GM12801 (cell line): ENCODE results near the gene METAP2.

Experiments used
- TF ChIP-seq, protein P1 (sequence below): IDR thresholded peaks from one replicate; pipeline ENCODE4 v1.5.1; 2011; ENCODE audit warnings: control low read depth; ENCODE audit not compliant: insufficient read length; ENCODE audit errors: extremely low read depth

The METAP2 gene

DNA sequence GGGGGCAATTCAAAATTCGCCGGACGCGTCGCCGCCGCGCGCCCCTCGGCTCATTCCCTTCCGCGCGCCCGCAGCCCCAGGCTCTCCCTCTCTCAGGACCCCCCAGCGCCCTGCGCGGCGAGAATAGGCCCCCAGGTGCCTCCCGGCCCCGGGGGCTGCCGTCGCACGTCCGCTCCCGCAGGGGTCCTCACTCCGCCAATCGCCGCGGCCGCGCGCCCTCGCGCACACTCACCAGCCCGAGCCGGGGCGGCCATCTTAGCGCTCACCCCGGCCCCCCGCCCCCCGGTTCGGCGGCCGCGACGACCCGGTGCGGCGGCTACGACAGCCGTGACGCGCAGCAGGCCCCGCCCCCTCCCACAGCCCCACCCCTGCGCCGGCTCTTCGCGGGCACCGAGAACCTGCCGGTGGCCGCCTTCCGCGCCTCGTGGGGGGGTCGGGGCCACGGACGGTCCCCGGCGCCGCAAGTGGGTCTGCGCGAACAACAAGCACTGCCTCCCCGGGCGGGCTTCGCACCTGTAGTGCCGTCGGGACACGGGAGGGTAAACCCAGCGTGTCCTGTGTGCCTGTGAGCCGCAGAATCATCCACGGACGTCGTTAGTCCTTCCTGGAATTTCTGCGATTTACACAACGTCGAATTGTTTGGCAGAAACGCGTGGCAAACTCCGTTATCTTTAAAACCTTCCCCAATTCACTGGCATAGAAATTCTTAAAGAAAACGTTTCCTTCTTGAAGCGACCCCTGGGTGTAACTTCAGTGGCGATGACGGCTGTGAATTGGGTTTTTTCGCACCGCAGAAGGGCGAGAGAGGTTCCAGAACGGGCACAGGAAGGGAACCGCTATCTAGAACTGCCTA lies 74.8 kb downstream of the METAP2 start:
- TF ChIP-seq, protein P1, sequence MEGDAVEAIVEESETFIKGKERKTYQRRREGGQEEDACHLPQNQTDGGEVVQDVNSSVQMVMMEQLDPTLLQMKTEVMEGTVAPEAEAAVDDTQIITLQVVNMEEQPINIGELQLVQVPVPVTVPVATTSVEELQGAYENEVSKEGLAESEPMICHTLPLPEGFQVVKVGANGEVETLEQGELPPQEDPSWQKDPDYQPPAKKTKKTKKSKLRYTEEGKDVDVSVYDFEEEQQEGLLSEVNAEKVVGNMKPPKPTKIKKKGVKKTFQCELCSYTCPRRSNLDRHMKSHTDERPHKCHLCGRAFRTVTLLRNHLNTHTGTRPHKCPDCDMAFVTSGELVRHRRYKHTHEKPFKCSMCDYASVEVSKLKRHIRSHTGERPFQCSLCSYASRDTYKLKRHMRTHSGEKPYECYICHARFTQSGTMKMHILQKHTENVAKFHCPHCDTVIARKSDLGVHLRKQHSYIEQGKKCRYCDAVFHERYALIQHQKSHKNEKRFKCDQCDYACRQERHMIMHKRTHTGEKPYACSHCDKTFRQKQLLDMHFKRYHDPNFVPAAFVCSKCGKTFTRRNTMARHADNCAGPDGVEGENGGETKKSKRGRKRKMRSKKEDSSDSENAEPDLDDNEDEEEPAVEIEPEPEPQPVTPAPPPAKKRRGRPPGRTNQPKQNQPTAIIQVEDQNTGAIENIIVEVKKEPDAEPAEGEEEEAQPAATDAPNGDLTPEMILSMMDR = no peak

DNA sequence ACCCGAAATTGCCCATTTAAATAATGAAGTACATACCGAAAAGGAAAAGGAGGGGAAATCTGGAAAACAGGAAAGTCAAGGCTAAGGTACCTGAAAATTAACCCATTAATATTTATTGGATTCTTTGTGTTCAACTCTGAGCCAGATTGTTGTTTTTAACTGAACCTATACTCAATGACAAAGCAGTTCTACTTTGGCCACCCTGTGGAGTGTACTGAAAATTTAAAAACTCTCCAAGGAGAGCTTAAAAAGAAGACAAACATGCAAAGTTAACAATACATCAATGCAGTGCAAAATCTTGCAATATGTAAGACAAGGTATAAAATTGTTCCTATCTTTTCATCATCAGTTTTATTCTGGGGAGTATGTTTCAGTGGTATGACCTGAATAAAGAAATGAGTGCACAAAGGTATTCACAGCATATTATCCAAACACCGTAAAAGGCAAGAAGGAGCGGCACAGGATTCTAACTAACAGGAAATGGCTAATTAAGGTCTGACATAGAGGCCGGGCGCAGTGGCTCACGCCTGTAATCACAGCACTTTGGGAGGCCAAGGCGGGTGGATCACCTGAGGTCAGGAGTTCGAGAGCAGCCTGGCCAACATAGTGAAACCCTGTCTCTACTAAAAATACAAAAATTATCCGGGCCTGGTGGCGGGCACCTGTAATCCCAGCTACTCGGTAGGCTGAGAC lies 75.6 kb downstream of the METAP2 start:
- TF ChIP-seq, protein P1 = no peak

DNA sequence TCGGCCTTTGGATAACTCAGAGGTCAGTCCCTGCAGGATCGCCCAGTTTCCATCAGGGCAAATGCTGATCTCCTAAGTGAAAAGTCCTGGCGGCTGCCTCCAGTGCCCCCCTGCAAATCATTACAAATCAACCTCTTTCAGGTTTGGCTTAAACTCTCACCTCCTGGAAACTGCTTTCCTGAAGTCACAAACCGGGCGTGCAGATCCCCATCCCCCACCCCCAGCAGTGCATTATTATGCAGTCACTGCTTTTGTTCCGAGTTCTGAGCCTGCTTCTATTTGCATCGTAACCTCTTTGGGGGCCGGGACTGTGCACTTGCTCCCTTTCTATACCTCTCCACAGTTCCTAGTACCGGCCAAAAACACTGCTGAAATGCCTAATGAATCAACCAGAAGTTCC lies 77.4 kb downstream of the METAP2 start, which contains the start of gene USP44:
Gene USP44, minus strand, starts transcription at position 172 of the 400 bp plus-strand sequence. CDS start 17,220 bp downstream, outside the sequence.
- TF ChIP-seq, protein P1 = no peak

DNA sequence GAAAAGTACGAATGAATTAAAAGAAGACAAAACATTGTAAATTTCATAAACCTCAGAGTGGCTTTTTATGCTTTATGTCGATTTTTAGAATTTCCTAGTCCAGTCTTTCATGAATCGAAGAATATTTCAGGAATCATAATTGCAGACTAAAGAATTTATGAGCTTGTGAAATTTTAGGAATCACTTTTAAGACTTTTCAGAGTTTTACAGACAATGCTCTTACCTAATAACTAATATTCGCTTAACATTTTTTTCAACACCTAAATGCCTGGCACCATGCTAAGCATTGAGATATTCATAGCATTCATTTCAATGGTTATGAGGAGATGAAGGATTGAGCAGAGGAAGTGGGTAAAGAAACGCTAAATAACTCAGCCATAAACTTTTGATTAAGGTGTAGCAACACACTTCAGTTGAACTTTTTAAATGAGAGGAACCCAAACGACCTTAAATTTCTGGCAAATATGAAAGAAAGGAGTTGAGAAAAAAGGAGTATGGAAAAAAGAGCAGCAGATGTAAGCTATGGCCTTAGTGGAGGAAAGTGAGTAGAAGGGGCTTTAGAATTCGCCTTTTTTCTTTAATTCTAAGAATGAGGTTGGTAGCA lies 78.1 kb downstream of the METAP2 start:
- TF ChIP-seq, protein P1 = no peak

DNA sequence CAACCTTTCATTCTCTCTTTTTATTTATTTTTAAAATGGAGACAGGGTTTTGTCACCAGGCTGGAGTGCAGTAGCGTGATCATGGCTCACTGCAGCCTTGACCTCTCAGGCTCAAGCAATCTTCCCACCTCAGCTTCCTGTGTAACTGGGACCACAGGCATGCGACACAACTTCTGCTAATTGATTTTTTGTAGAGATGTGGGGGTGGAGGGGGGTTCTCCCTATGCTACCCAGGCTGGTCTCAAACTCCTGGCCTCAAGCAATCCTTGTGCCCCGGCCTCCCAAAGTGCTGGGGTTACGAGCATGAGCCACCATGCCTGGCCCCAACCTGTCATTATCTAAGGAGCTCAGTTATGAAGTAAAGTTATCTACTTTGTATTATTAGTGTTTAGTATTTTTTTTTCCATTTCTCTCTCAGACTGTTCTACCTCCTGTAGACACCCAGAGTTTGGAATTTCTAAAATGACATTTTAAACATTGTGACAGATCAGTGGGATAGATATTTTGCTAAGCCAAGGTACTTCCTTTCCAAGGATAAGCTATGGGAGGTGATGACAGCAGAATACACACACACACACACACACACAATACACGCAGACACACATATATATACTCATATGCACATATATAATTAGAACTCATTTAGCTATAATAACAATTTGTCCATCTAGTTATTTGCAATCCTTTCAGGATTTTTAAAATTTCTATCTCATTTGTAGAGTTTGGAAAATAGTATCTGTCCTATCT lies 79.4 kb downstream of the METAP2 start:
- TF ChIP-seq, protein P1 = no peak

DNA sequence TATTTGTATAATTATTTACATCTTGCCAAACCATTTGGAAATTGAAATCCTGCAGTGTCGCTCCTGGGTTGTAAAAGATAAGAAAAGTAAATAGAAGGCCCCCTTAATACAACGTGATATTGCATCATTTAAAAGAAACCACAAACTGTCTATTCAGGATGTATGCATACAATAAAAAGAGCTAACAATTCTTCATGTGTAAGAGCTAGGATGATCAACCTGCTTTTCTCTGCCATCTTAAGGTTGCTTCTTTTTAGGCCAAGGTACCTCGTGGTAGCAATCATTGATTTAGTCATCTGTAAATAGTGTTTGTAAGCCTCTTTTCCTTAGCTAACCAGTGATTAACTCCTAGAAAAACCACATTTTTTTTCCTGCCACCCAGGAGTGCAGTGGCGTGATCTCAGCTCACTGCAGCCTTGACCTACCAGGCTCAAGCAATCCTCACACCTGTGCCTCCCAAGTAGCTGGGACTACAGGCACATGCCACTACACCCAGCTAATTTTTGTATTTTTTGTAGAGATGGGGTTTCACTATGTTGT lies 80.7 kb downstream of the METAP2 start:
- TF ChIP-seq, protein P1 = no peak
